Measurements from ENCODE around the gene NYAP1.
"Not testable (repeated sequence)": the region's sequence is repeated elsewhere in the genome, so short reads cannot be mapped to it uniquely, and the experiment has no call there.

DNA sequence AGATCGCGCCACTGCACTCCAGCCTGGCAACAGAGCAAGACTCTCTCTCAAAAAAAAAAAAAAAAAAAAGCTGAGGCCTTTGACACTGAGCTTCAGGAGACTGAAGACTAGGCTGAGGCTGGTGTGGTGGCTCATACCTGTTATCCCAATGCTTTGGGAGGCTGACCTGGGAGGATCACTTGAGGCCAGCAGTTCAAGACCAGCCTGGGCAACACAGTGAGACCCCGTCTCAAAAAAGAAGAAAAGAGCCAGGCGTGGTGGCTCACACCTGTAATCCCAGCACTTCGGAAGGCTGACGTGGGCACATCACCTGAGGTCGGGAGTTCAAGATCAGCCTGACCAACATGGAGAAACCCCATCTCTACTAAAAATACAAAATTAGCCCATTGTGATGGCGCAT lies 36.4 kb upstream of the NYAP1 start:
- TF ChIP-seq, protein P1, sequence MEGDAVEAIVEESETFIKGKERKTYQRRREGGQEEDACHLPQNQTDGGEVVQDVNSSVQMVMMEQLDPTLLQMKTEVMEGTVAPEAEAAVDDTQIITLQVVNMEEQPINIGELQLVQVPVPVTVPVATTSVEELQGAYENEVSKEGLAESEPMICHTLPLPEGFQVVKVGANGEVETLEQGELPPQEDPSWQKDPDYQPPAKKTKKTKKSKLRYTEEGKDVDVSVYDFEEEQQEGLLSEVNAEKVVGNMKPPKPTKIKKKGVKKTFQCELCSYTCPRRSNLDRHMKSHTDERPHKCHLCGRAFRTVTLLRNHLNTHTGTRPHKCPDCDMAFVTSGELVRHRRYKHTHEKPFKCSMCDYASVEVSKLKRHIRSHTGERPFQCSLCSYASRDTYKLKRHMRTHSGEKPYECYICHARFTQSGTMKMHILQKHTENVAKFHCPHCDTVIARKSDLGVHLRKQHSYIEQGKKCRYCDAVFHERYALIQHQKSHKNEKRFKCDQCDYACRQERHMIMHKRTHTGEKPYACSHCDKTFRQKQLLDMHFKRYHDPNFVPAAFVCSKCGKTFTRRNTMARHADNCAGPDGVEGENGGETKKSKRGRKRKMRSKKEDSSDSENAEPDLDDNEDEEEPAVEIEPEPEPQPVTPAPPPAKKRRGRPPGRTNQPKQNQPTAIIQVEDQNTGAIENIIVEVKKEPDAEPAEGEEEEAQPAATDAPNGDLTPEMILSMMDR (IDR thresholded peaks at IDR 0.05), result not testable (repeated sequence)
- not testable (repeated sequence) for TF ChIP-seq POLR2AphosphoS5, EP300 (IDR thresholded peaks at IDR 0.05)

All from sigmoid colon (tissue), 4 donors.